ENCODE measurements around the gene SRRD. TPM values are rescaled to one million over a fixed set of nuclear protein-coding genes. Genes with fewer than 3 reads are reported as not detected.

SRRD gene
- total RNA-seq, 1 donor from 2014 or later, result 20.4 TPM

GRCh38 chr22:26452236-26453016 lies 31.3 kb upstream of the SRRD start:
- no peaks in the 10 kb centered on the region for H3K9me3 Mint-ChIP-seq (ENCODE audit: unreplicated experiment)
- H3K4me3 Mint-ChIP-seq (ENCODE audit: unreplicated experiment), result no peak overlapping the region
- no peaks in the 10 kb centered on the region for H3K4me1 Mint-ChIP-seq (ENCODE audit: unreplicated experiment)
- H3K36me3 Mint-ChIP-seq (ENCODE audit: unreplicated experiment), result peaks cover 23% of the 10 kb centered on the region
- H3K27me3 Mint-ChIP-seq (ENCODE audit: unreplicated experiment), result no peaks in the 10 kb centered on the region
- DNase-seq (ENCODE audit: extremely low spot score, unreplicated experiment), result no peak
- H3K27ac Mint-ChIP-seq (ENCODE audit: unreplicated experiment), result no peak overlapping the region
- TF ChIP-seq CTCF (IDR thresholded peaks at IDR 0.05), result no peak

- H3K27ac Mint-ChIP-seq (ENCODE audit: unreplicated experiment), result no peak overlapping the region
- H3K4me1 Mint-ChIP-seq (ENCODE audit: unreplicated experiment), result no peaks in the 10 kb centered on the region
- H3K9me3 Mint-ChIP-seq (ENCODE audit: unreplicated experiment), result no peaks in the 10 kb centered on the region
- no peak overlapping the region for H3K4me3 Mint-ChIP-seq (ENCODE audit: unreplicated experiment)
- DNase-seq (ENCODE audit: extremely low spot score, unreplicated experiment), result no peak
- peaks cover 27% of the 10 kb centered on the region for H3K36me3 Mint-ChIP-seq (ENCODE audit: unreplicated experiment)
- no peak for TF ChIP-seq CTCF (IDR thresholded peaks at IDR 0.05)
- H3K27me3 Mint-ChIP-seq (ENCODE audit: unreplicated experiment), result no peaks in the 10 kb centered on the region
Measured at GRCh38 chr22:26453216-26453615, 30.5 kb upstream of the SRRD start.

- TF ChIP-seq CTCF (IDR thresholded peaks at IDR 0.05), result no peak
- no peaks in the 10 kb centered on the region for H3K4me1 Mint-ChIP-seq (ENCODE audit: unreplicated experiment)
- H3K36me3 Mint-ChIP-seq (ENCODE audit: unreplicated experiment), result peaks cover 29% of the 10 kb centered on the region
- DNase-seq (ENCODE audit: extremely low spot score, unreplicated experiment), result no peak
- no peak overlapping the region for H3K27ac Mint-ChIP-seq (ENCODE audit: unreplicated experiment)
- no peaks in the 10 kb centered on the region for H3K27me3 Mint-ChIP-seq (ENCODE audit: unreplicated experiment)
- H3K9me3 Mint-ChIP-seq (ENCODE audit: unreplicated experiment), result no peaks in the 10 kb centered on the region
- no peak overlapping the region for H3K4me3 Mint-ChIP-seq (ENCODE audit: unreplicated experiment)
Measured at GRCh38 chr22:26453812-26454500, 29.7 kb upstream of the SRRD start.

GRCh38 chr22:26457661-26458272 lies 25.9 kb upstream of the SRRD start:
- Mint-ChIP-seq H3K4me1 (ENCODE audit: unreplicated experiment) (peaks cover 2% of the 10 kb centered on the region), H3K9me3 (ENCODE audit: unreplicated experiment) (no peaks in the 10 kb centered on the region), H3K27me3 (ENCODE audit: unreplicated experiment) (no peaks in the 10 kb centered on the region), H3K36me3 (ENCODE audit: unreplicated experiment) (peaks cover 19% of the 10 kb centered on the region), H3K4me3 (ENCODE audit: unreplicated experiment) (no peak overlapping the region), H3K27ac (ENCODE audit: unreplicated experiment) (no peak overlapping the region)
- TF ChIP-seq CTCF (IDR thresholded peaks at IDR 0.05), result no peak
- DNase-seq (ENCODE audit: extremely low spot score, unreplicated experiment), result no peak

- Mint-ChIP-seq H3K27me3 (ENCODE audit: unreplicated experiment) (no peaks in the 10 kb centered on the region), H3K27ac (ENCODE audit: unreplicated experiment) (no peak overlapping the region), H3K36me3 (ENCODE audit: unreplicated experiment) (peaks cover 23% of the 10 kb centered on the region), H3K4me3 (ENCODE audit: unreplicated experiment) (no peak overlapping the region), H3K9me3 (ENCODE audit: unreplicated experiment) (no peaks in the 10 kb centered on the region), H3K4me1 (ENCODE audit: unreplicated experiment) (peaks cover 18% of the 10 kb centered on the region)
- DNase-seq (ENCODE audit: extremely low spot score, unreplicated experiment), result no peak
- no peak for TF ChIP-seq CTCF (IDR thresholded peaks at IDR 0.05)
Measured at GRCh38 chr22:26460202-26460601, 23.5 kb upstream of the SRRD start.
